Measurements from ENCODE around the gene SYNRG.

GRCh38 chr17:37643869-37644268, 34.7 kb upstream of the SYNRG start:
- no peak for TF ChIP-seq EZH2 (IDR thresholded peaks at IDR 0.05; ENCODE audit: low read length)
- TF ChIP-seq CTCF (optimal IDR thresholded peaks at IDR 0.05 in 1 of 3, IDR thresholded peaks at IDR 0.05 in 1 of 3, conservative IDR thresholded peaks at IDR 0.05 in 1 of 3; ENCODE audit: extremely low read depth in 1 of 3, insufficient read depth in 2 of 3, low read length in 3 of 3): no peak
